ENCODE measurements around the gene SNRPB2. TPM values are rescaled to one million over a fixed set of nuclear protein-coding genes. Genes with fewer than 3 reads are reported as not detected.

Gene SNRPB2
- total and polyA plus RNA-seq, 12 donors: 20.5 to 94.9 (median 40.9) TPM

GRCh38 chr20:16711661-16712258 lies 18.1 kb upstream of the SNRPB2 start:
- H3K27ac ChIP-seq: no peak overlapping the region
- H3K36me3 ChIP-seq (replicated peaks in 1 of 2): no peaks in the 10 kb centered on the region
- no peak for DNase-seq
- H3K4me3 ChIP-seq: no peak overlapping the region
- no peaks in the 10 kb centered on the region for H3K9me3 ChIP-seq (replicated peaks in 1 of 3)
- H3K27me3 ChIP-seq: no peaks in the 10 kb centered on the region
- intact Hi-C loops (cut with DNase I): no loop called here
- no peaks in the 10 kb centered on the region for H3K4me1 ChIP-seq (replicated peaks in 1 of 2)
- WGBS, 4 donors: 74 to 76% (median 75%) methylated on average over 4 of the region's 4 CpGs
- TF ChIP-seq POLR2A (IDR thresholded peaks at IDR 0.05) (no peak), CTCF (IDR thresholded peaks at IDR 0.05) (no peak)

GRCh38 chr20:16712511-16712947 lies 17.3 kb upstream of the SNRPB2 start:
- WGBS, 4 donors: 60 to 67% (median 64%) methylated on average over 6 of the region's 6 CpGs

GRCh38 chr20:16713066-16713465 lies 16.8 kb upstream of the SNRPB2 start:
- Histone ChIP-seq H3K27me3 (no peaks in the 10 kb centered on the region), H3K27ac (no peak overlapping the region), H3K4me3 (no peak overlapping the region), H3K9me3 (replicated peaks in 1 of 3) (no peaks in the 10 kb centered on the region), H3K4me1 (replicated peaks in 1 of 2) (no peaks in the 10 kb centered on the region), H3K36me3 (replicated peaks in 1 of 2) (no peaks in the 10 kb centered on the region)
- no peak for DNase-seq
- TF ChIP-seq POLR2A (IDR thresholded peaks at IDR 0.05): no peak
- TF ChIP-seq CTCF (IDR thresholded peaks at IDR 0.05): no peak
- intact Hi-C loops (cut with DNase I): no loop called here

More at GRCh38 chr20:16712511-16712947, 17.3 kb upstream of the SNRPB2 start:
- intact Hi-C loops (cut with DNase I): no loop called here
- H3K36me3 ChIP-seq (replicated peaks in 1 of 2): no peaks in the 10 kb centered on the region
- no peak for DNase-seq
- H3K4me3 ChIP-seq: no peak overlapping the region
- no peak for TF ChIP-seq CTCF (IDR thresholded peaks at IDR 0.05)
- no peak for TF ChIP-seq POLR2A (IDR thresholded peaks at IDR 0.05)
- H3K27ac ChIP-seq: no peak overlapping the region
- H3K4me1 ChIP-seq (replicated peaks in 1 of 2): no peaks in the 10 kb centered on the region
- H3K27me3 ChIP-seq: no peaks in the 10 kb centered on the region
- no peaks in the 10 kb centered on the region for H3K9me3 ChIP-seq (replicated peaks in 1 of 3)

- 68 to 81% (median 74%) methylated on average over 5 of the region's 5 CpGs for WGBS, 4 donors
- TF ChIP-seq POLR2A (IDR thresholded peaks at IDR 0.05) (no peak), CTCF (IDR thresholded peaks at IDR 0.05) (no peak)
- Histone ChIP-seq H3K27ac (no peak overlapping the region), H3K27me3 (no peaks in the 10 kb centered on the region), H3K9me3 (replicated peaks in 1 of 3) (no peaks in the 10 kb centered on the region), H3K36me3 (replicated peaks in 1 of 2) (no peaks in the 10 kb centered on the region), H3K4me1 (replicated peaks in 1 of 2) (no peaks in the 10 kb centered on the region), H3K4me3 (no peak overlapping the region)
- intact Hi-C loops (cut with DNase I): no loop called here
- DNase-seq: no peak
These were observed 15.6 kb upstream of the SNRPB2 start for GRCh38 chr20:16714242-16714641.
